GM23338 (cell line): ENCODE measurements around the gene RALY.

Source experiments
- POLR2AphosphoS5 ChIP-seq: IDR thresholded peaks from 2 replicates; pipeline ENCODE4 v1.6.1; 2016; ENCODE audit warnings: antibody characterized with exemption, low read depth
- STAT1 ChIP-seq: IDR thresholded peaks from one replicate; pipeline ENCODE4 v1.6.1; 2016; ENCODE audit warnings: antibody characterized with exemption; ENCODE audit not compliant: unreplicated experiment
- TF ChIP-seq, protein P1 (sequence below), 2 experiments: fragments of 200-600 bp in 1 of 2; sonication (generic) in 1 of 2; conservative IDR thresholded peaks; 2 replicates each; pipeline versions ENCODE4 v1.5.1 to v1.6.1; 2016 to 2017; ENCODE audit warnings: antibody characterized with exemption in 2 of 2, low read depth in 2 of 2, mild to moderate bottlenecking in 2 of 2, moderate library complexity in 1 of 2

DNA sequence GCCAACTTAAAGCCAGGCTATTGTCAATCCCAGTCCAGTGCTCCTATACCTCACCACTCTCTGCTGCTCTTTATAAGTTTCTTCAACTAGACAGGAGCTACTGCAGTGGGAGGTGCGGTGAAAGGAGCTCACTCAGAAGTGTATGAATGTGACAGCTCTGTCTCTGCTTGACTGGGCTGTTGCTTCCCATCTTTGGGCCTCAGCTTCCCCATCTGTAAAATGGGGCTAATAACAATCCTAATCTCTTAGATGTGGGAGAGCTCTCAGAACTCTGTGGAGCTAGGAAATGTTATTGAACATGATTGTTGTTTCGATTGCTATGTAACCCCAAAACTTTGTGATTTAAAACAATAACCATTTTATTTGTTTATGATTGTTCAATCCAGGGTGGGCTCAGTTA is 8.4 kb upstream of the RALY start:
- TF ChIP-seq, protein P1, sequence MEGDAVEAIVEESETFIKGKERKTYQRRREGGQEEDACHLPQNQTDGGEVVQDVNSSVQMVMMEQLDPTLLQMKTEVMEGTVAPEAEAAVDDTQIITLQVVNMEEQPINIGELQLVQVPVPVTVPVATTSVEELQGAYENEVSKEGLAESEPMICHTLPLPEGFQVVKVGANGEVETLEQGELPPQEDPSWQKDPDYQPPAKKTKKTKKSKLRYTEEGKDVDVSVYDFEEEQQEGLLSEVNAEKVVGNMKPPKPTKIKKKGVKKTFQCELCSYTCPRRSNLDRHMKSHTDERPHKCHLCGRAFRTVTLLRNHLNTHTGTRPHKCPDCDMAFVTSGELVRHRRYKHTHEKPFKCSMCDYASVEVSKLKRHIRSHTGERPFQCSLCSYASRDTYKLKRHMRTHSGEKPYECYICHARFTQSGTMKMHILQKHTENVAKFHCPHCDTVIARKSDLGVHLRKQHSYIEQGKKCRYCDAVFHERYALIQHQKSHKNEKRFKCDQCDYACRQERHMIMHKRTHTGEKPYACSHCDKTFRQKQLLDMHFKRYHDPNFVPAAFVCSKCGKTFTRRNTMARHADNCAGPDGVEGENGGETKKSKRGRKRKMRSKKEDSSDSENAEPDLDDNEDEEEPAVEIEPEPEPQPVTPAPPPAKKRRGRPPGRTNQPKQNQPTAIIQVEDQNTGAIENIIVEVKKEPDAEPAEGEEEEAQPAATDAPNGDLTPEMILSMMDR (conservative IDR thresholded peaks at IDR 0.05; ENCODE audit: low read depth in 2 of 2), result no peak
- no peak for TF ChIP-seq STAT1
- no peak for TF ChIP-seq POLR2AphosphoS5
